Epithelial cell of proximal tubule (primary cell): ENCODE results near the gene MYRF. TPM values are rescaled to one million over a fixed set of nuclear protein-coding genes. Genes with fewer than 3 reads are reported as not detected.

ENCODE experiments used
- DNase-seq: peaks from one replicate; pipeline ENCODE4 v3.0.0-alpha.2; 2011; ENCODE audit warnings: low read depth
- H3K4me3 ChIP-seq: 2 replicates; pipeline ENCODE4 v1.5.1; 2011; ENCODE audit warnings: low read depth, mild to moderate bottlenecking, low read length
- total RNA-seq: library from RNA; depleted of rRNA; stranded (reverse); fragments of >200 nt; gene quantifications from 2 replicates; pipeline ENCODE4 v1.2.3, GENCODE V29; 2015
- TF ChIP-seq, protein P1 (sequence below): conservative IDR thresholded peaks from 2 replicates; pipeline ENCODE4 v1.5.1; 2012; ENCODE audit warnings: low read depth, mild to moderate bottlenecking, low read length

The MYRF gene
- total RNA-seq, 1 donor from 2014 or later, result 25.0 TPM

GRCh38 chr11:61816736-61817455 lies 64.5 kb downstream of the MYRF start, which contains the start of gene FADS1:
FADS1 (minus strand) TSS chr11:61817003; CDS start chr11:61816929, 74 bp downstream.
- TF ChIP-seq, protein P1, sequence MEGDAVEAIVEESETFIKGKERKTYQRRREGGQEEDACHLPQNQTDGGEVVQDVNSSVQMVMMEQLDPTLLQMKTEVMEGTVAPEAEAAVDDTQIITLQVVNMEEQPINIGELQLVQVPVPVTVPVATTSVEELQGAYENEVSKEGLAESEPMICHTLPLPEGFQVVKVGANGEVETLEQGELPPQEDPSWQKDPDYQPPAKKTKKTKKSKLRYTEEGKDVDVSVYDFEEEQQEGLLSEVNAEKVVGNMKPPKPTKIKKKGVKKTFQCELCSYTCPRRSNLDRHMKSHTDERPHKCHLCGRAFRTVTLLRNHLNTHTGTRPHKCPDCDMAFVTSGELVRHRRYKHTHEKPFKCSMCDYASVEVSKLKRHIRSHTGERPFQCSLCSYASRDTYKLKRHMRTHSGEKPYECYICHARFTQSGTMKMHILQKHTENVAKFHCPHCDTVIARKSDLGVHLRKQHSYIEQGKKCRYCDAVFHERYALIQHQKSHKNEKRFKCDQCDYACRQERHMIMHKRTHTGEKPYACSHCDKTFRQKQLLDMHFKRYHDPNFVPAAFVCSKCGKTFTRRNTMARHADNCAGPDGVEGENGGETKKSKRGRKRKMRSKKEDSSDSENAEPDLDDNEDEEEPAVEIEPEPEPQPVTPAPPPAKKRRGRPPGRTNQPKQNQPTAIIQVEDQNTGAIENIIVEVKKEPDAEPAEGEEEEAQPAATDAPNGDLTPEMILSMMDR, result peak; percentile 63
- DNase-seq, result no peak
- peak within 1 kb of the TSS; percentile 91 for H3K4me3 ChIP-seq

DNA sequence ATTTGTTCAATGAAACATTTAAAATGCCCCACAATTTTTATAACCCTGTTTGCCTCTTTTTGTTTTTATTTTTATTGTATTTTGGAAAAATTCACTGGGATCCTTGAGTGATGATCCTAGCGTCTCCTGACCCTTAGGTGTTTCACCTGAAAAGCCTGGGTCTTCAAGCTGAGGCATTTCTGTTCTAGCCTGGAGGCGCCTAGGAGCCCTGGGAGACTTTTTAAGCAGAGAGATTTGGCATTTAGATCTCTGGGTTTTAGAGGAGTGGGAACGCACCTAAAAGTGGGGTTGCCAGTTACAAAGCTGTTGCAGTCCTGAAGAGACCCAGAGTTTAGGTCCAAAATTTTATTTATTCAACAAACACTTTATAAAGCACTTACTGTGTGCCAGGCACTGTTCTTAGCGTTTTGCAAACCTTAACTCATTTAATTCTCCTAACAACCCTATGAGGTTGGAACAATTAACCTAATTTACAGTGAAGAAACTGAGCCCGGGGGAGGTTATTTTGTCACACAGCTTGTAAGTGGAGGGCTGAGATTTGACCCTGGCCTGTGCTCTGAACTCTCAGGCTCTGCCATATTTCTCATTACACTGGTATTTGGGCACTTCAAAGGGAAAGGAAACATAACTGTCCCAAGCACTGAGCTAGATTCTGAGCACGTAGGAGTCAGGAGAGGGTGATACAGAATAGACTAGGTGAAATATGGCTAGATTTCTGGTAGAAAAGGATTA lies 65.2 kb downstream of the MYRF start:
- no peak for DNase-seq

DNA sequence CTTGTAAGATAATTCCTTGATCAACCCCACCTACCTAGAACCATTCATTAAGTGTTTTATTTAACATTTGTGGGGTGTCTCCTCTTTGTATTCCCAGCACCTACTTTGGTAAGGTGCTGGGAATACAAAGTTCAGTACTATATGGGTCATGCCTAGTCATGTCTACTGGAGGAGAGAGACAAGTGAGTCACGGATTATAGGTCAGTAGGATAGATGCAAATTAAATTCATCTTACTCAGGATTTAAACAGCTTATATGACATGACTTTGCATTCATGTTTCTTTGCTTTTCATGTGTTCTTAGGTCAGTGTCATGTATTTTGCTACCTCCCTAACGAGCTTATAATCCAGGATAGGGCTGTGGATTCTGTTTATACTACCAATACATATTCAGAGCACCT lies 67.7 kb downstream of the MYRF start:
- no peak overlapping the region for H3K4me3 ChIP-seq

More for the DNA sequence above, 65.2 kb downstream of the MYRF start:
- TF ChIP-seq, protein P1, result no peak
- H3K4me3 ChIP-seq, result peak overlapping the region; percentile 91

DNA sequence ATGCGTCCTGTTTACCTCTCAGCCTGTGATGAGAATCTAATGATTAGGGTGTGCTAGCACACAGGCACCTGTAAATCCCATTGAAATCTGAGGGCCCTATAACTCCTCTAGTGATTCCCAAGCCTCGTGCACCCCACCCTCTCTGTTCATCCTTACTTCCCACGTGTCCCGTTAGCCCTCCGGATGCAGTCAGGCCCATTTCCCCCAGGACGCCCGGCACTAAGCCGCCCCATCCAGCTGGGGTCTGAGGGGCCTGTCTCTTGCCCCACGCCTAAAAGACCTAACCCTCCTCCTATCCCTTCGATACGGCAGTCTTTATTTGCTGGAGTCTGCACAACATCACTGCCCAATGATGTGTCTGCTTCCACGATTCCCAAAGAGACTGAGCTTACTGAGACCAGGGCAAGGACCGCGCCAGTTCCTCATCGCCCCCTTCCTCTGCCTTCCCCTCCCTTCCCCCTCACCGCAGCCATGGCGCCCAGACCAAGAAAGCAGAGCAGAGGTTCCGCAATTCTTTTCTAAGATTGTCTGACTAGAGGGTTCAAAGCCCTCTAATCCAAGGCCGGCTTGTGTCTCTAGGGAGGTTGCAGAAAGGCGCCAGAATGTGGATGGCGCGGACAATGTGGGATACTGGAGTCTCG lies 74.6 kb downstream of the MYRF start:
- TF ChIP-seq, protein P1, result no peak
- peak overlapping the region; percentile 92 for H3K4me3 ChIP-seq
- no peak for DNase-seq

More for the DNA sequence above, 67.7 kb downstream of the MYRF start:
- DNase-seq, result peak; percentile 43
- TF ChIP-seq, protein P1, result no peak

DNA sequence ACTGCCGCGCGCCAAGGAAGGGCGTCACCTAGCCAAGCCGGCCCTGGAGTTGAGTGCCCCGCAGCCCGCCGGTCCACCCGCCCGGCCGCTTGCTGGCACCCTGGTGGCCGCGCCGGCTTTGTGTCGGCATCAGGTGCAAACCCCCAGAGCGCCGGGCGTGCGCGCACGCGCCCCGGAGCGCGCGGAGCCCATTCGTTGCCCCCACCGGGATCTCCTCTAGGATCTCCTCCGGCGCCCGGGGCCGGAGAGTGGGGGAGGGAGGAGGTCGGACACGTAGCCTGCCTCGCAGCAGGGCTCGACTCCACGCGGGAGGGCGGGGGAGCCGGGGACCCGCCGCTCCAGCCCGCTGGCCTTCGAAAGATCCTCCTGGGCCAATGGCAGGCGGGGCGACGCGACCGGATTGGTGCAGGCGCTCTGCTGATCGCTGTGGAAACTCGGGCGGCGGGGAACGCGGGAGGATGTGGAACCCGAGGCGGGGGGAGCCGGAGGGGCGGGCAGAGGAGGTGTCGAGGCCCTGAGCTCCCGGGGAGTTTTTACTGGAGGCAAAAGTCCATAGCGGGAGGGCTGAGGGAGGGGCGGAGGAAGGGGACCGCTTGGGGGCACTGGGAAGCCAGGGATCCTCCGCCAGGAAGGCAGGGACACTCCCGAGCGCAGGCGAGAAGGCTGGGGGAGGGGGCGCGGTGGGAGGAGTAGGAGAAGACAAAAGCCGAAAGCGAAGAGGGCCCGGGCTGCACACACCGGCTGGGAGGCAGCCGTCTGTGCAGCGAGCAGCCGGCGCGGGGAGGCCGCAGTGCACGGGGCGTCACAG lies 75.3 kb downstream of the MYRF start, which contains the start of gene FADS2:
TSS of gene FADS2 (plus strand) at position 730 of the 808 bp plus-strand sequence. CDS start 91 bp downstream, outside the sequence.
- peak within 1 kb of the TSS; percentile 92 for H3K4me3 ChIP-seq
- TF ChIP-seq, protein P1, result no peak
- no peak for DNase-seq

GRCh38 chr11:61828379-61828628 lies 75.9 kb downstream of the MYRF start:
- H3K4me3 ChIP-seq, result peak overlapping the region; percentile 92
- TF ChIP-seq, protein P1, result no peak
- no peak for DNase-seq
